ENCODE data around the gene CABP2.

DNA sequence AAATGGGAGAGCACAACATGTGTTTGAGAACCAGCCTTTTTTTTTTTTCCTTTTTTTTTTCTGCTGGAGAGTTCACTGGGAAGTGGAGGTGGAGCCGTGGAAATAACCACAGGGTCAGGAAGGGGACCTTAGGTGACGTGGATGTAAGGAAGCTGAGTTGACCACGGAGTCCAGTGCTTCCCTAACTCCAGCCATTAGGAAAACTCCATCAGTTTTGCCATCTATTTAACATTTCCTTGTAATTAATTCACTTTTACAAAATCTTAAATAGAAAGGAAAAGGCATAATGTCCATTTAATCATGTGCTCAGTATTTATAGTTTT, 13.3 kb downstream of the CABP2 start:
- TF ChIP-seq ZNF207 (IDR thresholded peaks at IDR 0.05; ENCODE audit: borderline replicate concordance) (no peak), SRF (IDR thresholded peaks at IDR 0.05; ENCODE audit: low read depth in 2 of 2, low read length in 2 of 2) (no peak), RAD21 (IDR thresholded peaks at IDR 0.05; ENCODE audit: insufficient read depth, low read depth, low read length) (no peak)
- TF ChIP-seq, protein P1, sequence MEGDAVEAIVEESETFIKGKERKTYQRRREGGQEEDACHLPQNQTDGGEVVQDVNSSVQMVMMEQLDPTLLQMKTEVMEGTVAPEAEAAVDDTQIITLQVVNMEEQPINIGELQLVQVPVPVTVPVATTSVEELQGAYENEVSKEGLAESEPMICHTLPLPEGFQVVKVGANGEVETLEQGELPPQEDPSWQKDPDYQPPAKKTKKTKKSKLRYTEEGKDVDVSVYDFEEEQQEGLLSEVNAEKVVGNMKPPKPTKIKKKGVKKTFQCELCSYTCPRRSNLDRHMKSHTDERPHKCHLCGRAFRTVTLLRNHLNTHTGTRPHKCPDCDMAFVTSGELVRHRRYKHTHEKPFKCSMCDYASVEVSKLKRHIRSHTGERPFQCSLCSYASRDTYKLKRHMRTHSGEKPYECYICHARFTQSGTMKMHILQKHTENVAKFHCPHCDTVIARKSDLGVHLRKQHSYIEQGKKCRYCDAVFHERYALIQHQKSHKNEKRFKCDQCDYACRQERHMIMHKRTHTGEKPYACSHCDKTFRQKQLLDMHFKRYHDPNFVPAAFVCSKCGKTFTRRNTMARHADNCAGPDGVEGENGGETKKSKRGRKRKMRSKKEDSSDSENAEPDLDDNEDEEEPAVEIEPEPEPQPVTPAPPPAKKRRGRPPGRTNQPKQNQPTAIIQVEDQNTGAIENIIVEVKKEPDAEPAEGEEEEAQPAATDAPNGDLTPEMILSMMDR (IDR thresholded peaks at IDR 0.05 in 2 of 3, conservative IDR thresholded peaks at IDR 0.05 in 1 of 3; ENCODE audit: control insufficient read depth in 2 of 3, extremely low read depth in 1 of 3, insufficient read depth in 1 of 3, low read depth in 3 of 3, low read length in 3 of 3) = no peak
